Measurements from ENCODE around the gene KLHL21.

Gene KLHL21

GRCh38 chr1:6599141-6599975 lies 3.3 kb downstream of the KLHL21 start:
- DNase-seq = peak; percentile 59

DNA sequence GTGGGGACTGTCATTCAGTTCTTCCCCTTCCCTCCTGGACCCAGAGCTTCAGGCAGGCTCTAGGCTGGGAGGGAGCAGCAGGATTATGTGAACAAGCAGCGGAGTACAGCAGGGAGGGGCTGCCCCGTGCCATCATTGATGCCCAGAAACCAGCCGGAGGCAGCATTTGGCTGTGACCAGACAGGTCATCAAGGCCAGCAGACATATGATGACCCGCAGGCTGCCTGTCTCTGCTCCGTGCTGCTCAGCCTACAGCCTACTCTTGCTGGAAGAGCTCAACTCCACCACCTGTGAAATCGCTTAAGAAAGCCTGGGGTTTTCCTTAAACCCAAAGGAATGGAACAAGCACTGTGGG lies 4.9 kb downstream of the KLHL21 start:
- DNase-seq = no peak

DNA sequence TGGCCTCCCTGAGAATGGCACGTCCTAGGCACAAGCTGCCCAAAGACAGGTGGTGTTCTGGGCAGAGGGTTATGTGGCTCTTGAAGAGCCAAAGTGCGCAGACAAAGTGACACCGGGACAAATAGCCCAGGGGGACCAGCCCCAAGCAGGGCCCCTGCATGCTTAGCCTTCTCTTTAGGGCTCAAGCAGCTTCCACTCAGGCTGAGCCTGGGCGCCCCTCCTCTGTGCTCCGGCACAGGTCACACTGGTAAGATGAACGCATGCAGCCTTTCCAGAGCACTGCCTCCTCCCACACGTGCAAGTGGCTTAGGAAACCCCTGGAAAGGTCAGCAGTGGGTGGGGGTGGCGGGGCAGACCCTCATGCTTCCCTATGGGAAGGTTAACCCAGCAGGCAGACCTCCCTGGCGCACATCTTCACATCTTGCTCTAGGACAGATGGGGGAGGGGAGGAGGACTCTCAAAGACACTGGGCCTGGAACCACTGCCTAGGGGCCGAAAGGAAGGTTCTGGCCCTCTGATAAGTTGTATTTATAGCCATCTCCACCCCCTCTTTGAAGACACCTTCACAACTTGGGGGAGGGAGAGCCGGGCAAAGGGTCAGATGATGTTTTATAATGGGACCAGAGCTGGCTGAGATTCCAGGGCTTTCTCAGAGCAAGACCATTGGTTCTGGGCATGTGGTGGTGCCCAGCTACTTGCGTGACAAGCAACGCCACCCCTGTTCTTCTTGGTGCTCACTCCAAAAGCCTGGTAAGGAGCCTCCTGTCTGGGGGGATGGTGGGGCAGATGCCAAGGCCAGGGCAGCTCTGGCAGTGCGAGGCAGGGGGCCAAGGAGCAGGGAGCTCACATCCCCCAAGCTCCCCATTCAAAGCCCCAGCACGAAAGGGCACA lies 5.5 kb downstream of the KLHL21 start:
- DNase-seq = no peak

- DNase-seq = no peak
Observed at GRCh38 chr1:6596351-6596750, 6.3 kb downstream of the KLHL21 start.

- no peak for DNase-seq
Observed at GRCh38 chr1:6594977-6595740, 7.5 kb downstream of the KLHL21 start.

- no peak for DNase-seq
Observed at GRCh38 chr1:6593810-6594209, 8.9 kb downstream of the KLHL21 start.

GRCh38 chr1:6592865-6593593 lies 9.6 kb downstream of the KLHL21 start:
- DNase-seq = no peak

DNA sequence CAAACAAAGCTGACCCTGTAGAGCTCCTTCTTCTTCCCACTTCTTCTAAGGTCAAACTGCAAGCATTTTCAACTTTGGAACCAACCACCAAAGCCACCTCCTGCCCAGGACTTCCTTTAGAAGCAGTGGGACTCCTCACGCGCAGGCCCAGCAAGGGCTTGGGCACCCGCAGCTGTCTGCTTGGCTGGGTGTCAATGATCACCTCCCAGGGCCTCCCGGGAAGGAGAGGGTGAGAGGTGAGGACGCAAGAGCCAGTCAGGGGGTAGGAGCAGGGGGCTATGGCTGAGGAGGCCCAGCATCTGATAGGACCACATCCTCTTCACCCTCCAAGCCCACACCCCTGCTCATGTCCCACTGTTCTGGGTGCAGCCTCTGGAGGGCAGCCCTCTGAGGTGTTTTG lies 10.2 kb downstream of the KLHL21 start:
- no peak for DNase-seq

DNA sequence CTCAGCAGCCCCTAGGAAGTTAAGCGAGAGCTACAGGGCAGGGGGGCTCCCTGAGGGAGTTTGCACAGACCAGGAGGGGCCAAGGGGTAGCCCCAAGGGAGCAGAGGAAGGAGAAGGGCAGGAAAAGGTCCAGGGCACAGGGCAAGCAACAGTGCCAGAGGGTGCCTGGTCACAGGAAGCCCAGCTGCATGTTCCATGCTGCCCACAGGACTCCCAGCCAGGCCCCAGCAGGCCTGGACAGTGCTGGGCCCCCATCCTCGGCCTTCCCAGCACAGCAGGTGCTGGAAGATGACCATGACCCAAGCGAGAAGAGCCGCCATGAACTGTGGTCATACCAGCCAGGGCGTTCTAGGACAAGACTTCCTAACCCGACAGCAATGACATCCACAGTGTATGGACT lies 11.0 kb downstream of the KLHL21 start:
- no peak for DNase-seq

DNA sequence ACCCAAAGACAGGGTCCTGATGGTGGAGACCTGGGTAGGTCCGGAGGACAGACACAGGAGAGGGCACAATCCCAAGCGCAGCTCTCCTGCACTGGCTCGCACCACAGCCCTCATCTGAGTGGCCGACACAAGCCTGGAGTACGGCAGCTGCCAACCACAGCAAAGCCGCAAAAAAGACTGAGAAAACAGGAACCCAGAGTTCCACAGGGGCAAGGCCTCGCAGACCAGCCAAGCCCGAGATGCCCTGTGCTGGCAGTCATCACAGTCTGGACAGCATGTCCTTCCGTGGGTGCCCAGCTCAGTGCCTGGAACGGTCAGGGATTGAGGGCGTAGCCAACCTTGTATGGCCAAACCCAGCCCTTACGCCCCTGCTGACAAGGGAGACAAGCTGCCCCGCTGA lies 11.4 kb downstream of the KLHL21 start:
- DNase-seq = peak; percentile 48

DNA sequence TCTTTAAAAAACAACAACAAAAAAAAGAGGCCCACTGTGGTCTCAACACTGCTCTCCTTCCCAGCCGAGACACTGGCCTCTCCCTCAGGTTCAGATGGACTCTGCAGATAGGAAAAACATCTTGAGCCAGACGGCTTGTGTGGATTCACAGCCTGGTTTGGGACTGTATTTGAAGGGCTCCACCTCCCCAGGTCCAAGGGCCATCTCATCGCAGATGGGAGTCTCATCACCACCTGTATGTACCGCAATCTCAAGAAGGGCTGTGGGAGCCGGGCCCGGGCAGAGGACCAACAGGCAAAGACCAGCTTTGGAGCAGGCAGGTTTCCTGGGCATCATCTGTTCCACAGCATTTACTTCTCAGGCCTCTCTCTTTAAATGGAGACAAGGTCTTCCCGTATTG lies 12.6 kb downstream of the KLHL21 start:
- DNase-seq = no peak

GRCh38 chr1:6588893-6589520 lies 13.7 kb downstream of the KLHL21 start:
- DNase-seq = peak; percentile 77

GRCh38 chr1:6588128-6588892 lies 14.4 kb downstream of the KLHL21 start:
- DNase-seq = no peak

- no peak for DNase-seq
Observed at GRCh38 chr1:6587261-6588005, 15.2 kb downstream of the KLHL21 start.

GRCh38 chr1:6586404-6586816 lies 16.3 kb downstream of the KLHL21 start:
- no peak for DNase-seq

GRCh38 chr1:6585841-6586240 lies 16.8 kb downstream of the KLHL21 start:
- no peak for DNase-seq

DNA sequence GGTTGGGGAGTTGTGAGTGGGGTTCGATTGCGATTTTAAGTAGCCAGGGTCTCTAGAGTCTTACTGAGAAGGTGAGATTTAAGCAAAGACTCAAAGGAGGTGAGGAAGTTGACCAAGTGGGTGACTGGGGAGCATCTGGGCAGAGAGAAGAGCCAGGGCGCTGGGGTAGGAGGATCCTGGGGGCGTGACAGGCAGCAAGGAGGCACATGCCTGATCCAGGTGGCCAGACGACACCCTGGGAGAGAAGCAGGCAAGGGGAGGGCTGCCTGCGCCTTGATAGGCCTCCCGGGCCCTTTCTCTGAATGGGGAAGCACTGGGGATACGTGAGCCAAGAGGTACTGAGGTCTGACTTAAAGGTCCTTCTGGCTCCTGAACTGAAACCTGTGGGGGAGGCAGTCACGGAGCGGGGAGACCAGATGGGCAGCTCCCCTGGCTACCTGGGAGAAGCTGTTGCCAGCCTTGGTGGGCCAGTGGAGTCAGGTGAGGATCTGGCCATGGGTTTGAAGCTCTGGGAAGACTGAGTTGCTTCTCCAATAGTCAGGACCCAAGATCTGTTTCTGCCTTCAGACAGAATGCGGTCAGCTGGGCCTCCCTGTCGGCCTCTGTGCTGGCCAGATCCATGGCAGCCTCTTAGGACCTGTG lies 17.5 kb downstream of the KLHL21 start:
- no peak for DNase-seq

- peak; percentile 17 for DNase-seq
Observed at GRCh38 chr1:6584126-6585080, 18.3 kb downstream of the KLHL21 start.

DNA sequence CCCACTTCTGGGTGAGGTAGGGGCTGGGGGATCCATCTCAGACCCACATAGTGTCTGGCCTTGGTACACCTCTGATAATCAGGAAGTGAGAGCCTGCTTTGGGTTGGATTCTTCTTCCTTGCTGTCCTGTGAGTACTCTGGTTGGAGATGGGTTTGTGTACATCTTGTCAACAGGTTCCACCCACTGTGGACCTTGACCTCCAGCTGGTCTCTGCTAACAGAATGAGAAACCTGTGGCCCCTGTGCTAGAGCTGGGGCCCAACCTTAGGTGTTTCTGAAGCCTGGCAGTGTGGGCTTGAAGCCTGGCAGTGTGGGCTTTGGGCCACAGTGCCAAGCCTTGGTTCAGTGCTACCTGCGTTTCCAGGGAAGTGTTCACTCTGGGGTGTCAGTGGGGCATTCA lies 20.3 kb downstream of the KLHL21 start:
- no peak for DNase-seq

All from suppressor macrophage treated with lipopolysaccharide for 4 hours (primary cell).